MM.1S (cell line): ENCODE results near the gene MICU1.

Experiments used
- CTCF ChIP-seq: fragments of 300-600 bp; sonication (generic); IDR thresholded peaks from 2 replicates; pipeline ENCODE4 v1.5.1; 2016; ENCODE audit warnings: antibody characterized with exemption, low read length, mixed read lengths
- EZH2 ChIP-seq: fragments of 300-600 bp; sonication (generic); optimal IDR thresholded peaks from 2 replicates; pipeline ENCODE3; 2017; ENCODE audit warnings: low read depth, mild to moderate bottlenecking, antibody characterized with exemption, low read length, mixed read lengths

- no peak for TF ChIP-seq CTCF
- no peak for TF ChIP-seq EZH2
Measured at GRCh38 chr10:72587568-72587967, 38.3 kb downstream of the MICU1 start.
